ENCODE data around the gene NAXD.

DNA sequence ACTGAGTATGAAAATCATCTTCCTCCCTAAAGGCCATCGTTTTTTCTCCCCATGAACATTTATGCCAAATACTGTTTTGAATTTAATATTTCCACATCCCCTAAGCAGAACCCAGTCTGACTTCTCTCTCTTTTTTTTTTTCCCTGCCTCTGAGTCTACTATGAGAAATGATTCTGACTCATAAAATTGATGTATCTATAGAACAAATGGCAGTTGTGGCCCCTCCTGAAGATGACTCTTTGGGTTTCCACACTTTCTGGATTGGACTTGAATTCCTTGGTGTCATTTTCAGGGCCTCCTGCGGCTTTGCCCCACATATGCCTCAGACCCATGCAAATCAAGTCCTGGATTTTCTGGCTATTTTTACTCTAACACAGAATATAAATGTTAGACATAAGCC is 22.7 kb upstream of the NAXD start:
- TF ChIP-seq EZH2phosphoT487 (conservative IDR thresholded peaks at IDR 0.05; ENCODE audit: low read length), result no peak
- TF ChIP-seq, protein P1, sequence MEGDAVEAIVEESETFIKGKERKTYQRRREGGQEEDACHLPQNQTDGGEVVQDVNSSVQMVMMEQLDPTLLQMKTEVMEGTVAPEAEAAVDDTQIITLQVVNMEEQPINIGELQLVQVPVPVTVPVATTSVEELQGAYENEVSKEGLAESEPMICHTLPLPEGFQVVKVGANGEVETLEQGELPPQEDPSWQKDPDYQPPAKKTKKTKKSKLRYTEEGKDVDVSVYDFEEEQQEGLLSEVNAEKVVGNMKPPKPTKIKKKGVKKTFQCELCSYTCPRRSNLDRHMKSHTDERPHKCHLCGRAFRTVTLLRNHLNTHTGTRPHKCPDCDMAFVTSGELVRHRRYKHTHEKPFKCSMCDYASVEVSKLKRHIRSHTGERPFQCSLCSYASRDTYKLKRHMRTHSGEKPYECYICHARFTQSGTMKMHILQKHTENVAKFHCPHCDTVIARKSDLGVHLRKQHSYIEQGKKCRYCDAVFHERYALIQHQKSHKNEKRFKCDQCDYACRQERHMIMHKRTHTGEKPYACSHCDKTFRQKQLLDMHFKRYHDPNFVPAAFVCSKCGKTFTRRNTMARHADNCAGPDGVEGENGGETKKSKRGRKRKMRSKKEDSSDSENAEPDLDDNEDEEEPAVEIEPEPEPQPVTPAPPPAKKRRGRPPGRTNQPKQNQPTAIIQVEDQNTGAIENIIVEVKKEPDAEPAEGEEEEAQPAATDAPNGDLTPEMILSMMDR (IDR thresholded peaks at IDR 0.05; ENCODE audit: insufficient read depth, low read length, poor library complexity, severe bottlenecking), result no peak

Measured in SU-DHL-6 (cell line).